NCI-H1105 treated with DMSO at 0.1 percent for 48 hours (cell line): ENCODE measurements around the gene CLDN4.
"Not testable (repeated sequence)": the region's sequence is repeated elsewhere in the genome, so short reads cannot be mapped to it uniquely, and the experiment has no call there.

Experiments
- DNase-seq: peaks from one replicate; lab custom pipeline; 2025; lab: John Stamatoyannopoulos, UW

Gene CLDN4

DNA sequence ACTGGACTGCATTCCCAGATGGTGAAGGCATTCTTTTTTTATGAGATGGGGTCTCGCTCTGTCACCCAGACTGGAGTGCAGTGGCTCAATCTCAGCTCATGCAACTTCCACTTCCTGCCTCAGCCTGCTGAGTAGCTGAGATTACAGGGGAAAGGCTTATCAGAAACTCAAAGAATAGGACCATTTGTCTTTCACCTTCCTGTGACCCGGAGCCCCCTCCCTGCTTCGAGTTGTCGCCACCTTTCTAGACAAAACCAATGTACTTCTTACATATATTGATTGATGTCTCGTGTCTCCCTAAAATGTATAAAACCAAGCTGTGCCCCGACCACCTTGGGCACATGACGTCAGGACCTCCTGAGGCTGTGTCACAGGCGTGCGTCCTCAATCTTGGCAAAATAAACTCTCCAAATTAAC is 13.3 kb downstream of the CLDN4 start:
- no peak for DNase-seq

DNA sequence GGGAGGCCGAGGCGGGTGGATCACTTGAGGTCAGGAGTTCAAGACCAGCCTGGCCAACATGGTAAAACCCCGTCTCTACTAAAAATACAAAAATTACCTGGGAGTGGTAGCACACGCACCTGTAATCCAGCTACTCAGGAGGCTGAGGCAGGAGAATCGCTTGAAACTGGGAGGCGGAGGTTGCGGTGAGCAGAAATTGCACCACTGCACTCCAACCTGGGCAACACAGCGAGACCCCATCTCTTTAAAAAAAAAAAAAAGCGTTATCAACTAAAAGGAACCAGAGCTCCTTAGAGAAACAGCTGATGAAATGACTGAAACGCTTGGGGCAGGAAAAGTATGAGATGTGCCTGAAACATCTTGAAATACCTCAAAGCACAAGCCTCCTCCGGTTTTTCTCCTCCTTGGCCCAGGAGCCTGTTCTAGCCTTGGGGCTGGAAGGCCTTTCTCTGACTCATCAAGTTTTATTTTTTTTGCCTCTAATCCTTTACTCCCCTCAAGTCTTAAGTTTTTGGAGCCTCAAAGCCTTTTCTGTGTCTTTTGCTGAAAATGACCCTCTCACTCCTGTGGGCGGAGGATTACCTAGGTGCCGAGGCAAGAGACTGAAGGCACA is 14.2 kb downstream of the CLDN4 start:
- DNase-seq = no peak

DNA sequence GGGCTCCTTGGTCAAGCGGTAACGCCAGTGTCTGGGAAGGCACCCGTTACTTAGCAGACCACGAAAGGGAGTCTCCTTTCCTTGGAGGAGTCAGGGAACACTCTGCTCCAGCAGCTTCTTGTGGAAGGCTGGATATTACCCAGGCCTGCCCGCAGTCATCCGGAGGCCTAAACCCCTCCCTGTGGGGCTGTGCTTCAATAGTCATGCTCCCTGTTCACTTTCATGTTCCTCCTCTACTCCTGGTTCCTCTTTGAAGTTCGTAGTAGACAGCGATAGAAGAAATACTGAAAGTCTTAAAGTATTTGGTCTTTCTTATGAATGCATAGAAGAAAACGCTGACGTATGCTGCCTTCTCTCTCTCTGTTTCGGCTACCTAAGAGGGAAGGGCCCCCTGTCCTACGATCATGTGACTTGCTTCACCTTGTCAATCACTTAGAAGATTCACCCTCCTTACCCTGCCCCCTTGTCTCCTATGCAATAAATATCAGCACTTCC is 15.0 kb downstream of the CLDN4 start:
- DNase-seq = not testable (repeated sequence)

DNA sequence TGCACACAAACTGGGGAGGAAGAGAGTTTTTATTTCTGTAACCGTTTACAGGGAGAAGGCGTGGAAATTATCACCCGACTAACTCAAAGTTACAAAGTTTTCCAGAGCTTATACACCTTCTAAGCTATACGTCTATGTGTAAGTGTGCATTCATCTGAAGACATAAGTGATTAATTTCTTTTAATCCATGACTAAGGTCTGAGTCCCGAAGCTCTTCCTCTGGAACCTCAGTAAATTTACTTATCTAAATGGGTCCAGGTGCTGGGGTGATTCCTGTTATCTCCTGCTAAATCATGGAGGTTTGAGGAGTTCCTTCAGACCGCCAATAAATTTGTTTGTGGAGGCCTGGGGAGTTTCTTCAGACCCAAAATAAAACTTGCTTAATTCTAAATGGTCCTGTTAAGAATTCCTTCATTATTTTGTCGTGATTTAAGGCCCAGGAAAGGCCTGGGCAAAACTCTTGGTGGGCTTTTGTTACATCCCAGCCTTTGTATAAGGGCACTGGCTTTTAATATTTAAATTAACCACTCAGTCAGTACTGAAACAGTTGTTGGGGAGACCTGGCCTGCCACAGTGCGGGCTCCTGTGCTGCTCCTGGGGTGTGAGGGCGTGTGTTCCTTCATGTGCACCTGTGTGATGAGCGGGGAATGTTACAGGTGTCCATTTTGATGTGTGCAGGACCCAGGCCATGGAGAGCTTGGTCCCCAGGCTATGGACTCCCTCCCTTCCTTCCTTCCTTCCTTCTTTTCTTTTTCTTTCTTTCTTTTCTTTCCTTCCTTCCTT is 17.3 kb downstream of the CLDN4 start:
- DNase-seq = no peak

DNA sequence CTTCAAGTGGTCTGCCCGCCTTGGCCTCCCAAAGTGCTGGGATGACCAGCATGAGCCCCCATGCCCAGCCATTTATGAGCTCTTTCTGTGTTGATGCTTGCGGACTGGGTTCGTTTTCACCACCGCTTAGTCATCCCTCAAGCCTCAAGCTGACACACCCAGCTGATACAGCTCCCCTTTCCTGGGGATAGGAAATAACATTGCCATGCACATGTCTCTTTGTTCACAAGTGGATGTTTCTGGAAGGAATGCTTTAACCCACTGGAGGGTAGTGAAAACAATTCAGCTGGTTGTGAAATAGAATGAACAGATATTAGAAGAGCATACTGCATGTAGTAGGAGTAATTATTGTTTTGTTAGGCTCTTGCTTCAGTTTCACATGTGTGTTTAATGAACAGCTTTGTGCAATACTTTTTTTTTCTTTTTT is 20.0 kb downstream of the CLDN4 start:
- DNase-seq = no peak

DNA sequence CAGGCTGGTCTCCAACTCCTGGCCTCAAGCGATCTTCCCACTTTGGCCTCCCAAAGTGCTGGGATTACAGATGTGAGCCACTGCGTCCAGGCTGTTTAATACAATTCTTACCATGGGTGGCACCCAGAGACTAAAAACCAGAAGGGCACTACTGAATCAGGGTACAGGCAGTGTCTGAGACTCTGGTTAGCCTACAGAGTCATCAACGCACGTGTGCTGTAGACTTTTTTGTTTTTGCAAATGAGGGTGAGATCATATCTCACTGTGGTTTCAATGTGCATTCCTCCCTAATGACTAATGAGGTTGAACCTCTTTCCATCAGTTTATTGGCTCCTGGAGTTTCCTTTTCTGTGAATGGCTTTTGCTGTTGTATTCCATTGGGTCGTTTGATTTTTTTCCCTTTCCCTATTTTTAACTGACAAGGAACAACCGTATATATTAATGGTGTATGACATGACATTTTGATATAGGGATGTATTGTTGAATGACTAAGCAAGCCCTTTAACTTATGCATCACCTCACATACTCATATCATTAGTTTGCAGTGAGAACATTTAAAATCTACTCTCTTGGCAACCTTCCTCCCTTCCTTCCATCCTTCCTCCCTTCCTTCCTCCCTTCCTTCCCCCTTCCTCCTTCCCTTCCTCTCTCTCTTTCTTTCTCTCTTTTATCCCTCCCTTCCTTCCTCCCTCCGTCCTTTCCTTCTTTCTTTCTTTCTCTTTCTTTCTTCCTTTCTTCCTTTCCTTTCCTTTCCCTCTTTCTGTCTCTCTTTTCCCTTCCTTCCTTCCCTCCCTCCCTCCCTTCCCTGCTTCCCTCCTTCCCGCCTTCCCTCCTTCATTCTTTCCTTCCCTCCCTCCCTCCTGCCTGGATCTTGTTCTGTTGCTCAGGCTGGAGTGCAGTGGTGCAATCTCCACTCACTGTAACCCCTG is 20.9 kb downstream of the CLDN4 start:
- DNase-seq = no peak

DNA sequence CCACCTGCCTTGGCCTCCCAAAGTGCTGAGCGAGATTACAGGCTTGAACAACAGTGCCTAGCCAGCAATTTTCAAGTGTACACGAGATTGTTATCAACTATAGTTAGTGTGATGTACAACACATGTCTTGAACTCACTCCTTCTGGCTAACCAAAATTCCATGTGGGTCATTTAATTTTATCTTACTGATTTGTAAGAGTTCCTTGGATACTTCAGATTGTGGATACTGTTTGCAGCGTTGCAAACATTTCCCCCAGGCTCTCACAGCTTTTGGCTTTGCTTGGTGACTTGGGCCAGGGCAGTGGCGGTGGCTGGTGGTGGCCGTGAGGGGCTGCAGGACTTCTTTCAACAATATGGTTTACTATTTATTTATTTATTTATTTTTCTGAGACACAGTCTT is 21.7 kb downstream of the CLDN4 start:
- DNase-seq = no peak

DNA sequence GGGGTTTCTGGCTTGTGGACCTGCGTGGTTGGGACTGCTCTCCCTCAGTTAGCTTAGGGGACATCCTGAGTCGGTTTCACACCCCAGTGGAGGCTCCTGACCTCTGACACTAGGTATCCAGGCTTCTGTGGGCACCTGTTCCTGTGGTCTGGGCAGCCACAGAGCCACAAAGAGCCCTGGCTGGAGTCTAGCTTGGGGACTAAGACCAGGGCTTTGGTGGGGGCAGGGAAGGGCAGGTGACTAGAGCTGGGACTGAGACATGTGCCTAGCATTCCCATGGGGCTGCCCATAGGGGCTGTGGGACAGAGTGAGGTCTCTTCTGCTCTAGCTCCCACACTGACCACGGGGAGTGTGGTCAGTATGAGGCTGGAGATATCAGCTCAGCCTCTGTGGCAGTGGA is 26.1 kb downstream of the CLDN4 start:
- no peak for DNase-seq

DNA sequence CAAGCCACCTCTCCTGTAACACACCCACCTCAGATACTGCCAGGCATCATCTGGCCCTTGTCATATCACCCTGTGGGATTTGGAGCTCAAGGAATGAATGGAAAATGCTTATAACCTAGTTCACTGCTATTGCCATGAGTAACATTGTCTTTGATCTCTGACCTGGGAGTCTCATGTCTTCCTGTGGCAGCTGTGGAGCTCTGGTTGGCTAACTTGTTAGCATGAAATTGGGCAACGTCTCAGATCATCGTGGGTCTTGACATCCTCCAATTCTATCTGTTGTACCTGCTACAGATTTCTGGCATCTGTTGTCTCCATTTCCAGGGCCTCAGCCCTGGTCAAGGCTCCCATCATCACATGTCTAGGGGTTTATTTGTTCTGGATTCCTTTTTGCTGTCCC is 28.0 kb downstream of the CLDN4 start:
- no peak for DNase-seq

DNA sequence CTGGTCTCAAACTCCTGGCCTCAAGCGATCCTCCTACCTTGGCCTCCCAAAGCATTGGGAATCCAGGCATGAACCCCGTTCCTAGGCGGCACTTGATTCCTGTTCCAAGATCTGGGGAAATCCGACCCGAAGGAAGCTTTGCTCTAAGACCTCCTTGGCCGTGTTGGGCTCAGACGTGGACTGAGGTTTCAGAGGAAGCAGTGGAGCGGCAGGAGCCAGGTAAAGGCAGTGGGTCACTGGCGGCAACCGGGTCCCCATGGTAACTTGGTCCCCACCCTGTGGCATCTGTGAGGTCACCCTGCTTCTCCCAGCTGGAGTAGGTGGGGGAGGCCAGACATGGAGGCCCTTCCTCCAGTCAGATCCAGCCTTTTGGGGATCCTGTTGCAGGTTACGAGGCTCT is 30.1 kb downstream of the CLDN4 start, which contains the start of gene TMEM270:
Gene TMEM270, plus strand, starts transcription at position 301 of the 400 bp plus-strand sequence. Its CDS starts 36 bp downstream, at position 337.
- no peak for DNase-seq

DNA sequence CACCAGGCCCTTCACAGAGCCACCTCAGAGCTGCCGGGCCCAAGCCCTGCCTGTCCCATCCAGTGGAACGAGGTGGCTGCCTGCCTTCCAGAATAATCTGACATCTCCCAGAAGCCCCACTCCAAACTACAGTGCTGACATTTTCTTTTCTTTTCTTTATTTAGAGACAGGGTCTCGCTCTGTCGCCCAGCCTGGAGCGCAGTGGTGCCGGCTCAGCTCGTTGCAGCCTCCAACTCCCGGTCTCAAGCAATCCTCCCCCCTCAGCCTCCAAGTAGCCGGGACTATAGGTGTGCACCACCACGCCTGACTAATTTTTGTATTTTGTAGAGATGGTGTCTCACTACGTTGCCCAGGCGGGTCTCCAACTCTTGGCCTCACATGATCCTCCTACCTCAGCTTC is 30.5 kb downstream of the CLDN4 start:
- DNase-seq = no peak

DNA sequence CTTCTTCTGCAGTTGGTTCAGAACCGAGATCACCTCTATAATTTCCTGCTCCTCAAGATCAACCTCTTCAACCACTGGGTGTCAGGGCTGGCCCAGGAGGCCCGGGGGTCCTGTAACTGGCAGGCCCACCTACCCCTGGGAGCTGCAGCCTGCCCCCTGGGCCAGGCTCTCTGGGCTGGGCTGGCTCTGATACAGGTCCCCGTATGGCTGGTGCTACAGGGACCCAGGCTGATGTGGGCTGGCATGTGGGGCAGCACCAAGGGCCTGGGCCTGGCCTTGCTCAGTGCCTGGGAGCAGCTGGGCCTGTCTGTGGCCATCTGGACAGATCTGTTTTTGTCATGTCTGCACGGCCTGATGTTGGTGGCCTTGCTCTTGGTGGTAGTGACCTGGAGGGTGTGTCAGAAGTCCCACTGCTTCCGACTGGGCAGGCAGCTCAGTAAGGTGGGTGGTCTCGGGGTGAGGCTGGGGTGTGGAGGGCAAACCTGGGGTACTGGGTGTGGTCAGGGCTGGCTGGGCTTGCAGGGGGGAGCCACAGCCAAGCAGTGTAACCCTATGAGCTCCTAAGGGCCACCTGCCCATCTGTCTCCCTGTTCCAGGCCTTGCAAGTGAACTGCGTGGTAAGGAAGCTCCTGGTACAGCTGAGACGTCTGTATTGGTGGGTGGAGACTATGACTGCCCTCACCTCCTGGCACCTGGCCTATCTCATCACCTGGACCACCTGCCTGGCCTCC is 34.4 kb downstream of the CLDN4 start:
- DNase-seq = no peak

DNA sequence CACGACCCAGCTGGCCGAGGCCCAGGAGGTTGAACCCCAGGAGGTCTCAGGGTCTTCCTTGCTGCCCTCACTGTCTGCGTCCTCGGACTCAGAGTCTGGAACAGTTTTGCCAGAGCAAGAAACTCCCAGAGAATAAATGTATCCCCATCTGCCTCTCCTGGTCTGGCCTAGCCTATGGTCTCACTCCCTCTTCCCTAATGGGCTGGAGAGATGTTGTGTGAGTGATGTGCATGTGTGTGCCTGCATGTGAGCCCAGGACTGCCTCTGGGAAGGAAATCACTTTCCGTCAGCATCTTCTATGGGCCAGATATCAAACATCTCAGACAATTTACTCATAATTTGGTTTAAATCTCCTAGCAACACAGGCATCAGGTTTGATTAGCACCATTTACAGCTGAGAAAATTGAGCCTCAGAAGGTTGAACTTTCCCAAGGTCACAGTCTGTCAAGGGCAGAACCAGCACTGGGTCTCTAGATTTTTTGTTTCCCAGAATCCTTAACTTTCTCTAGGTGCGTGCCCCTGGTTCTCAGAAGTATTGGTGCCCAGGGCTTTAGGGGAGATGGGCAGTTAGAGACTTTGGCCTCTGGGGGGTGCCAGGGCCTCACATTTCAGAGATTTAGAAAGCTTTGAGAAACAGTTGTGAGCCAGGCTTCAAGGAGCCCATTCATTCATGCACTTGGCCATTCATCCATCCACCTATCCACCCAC is 35.1 kb downstream of the CLDN4 start:
- peak; percentile 13 for DNase-seq

DNA sequence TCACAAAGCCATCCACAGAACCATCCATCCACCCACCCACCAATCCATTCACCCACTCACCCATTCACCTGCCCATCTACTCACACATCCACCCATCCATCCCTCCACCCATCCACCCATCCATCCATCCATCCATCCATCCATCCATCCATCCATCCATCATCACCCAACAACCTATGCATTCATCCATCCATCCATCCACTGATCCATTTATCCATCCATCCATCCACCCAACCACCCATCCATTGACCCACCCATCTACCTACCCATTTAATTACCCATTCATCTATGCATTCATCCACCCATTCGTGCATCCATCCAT is 35.6 kb downstream of the CLDN4 start:
- no peak for DNase-seq

DNA sequence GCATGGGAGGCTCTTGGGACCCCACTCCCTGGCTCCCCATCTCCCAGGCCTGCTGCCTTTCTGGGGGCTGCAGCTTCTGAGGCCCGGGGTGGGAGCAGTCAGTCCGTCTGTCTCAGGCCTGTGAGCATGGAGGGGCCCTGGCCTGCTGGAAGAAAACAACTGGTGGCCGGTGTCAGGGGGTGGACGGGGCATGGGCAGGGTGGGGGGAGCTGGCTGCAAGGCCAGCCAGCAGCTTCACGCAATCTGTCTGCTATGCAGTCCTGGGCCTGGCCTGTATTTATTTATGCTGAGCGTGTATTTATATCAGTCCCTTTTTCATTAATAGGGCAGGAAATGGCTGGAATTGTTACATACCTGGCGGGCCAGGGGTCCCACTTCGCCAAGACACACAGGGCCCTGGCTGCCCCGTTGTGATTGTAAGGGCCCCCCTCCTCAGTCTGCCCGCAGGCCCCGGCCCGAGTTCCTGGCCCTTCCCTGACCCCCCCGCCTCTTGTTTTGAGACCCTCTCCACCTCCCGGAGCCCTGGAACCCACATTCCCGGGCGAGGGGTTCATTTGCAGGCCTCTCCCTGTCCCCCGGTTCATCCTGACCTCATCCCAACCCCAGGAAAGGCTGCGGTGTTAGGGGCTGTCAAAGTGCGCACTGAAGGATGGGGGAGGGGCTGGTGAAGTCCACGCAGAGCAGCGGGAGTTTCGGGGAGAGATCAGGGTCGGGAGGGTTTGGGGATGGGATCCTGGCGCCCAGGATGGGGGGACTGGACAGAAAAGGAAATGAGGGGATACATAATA is 38.4 kb downstream of the CLDN4 start:
- DNase-seq = no peak

DNA sequence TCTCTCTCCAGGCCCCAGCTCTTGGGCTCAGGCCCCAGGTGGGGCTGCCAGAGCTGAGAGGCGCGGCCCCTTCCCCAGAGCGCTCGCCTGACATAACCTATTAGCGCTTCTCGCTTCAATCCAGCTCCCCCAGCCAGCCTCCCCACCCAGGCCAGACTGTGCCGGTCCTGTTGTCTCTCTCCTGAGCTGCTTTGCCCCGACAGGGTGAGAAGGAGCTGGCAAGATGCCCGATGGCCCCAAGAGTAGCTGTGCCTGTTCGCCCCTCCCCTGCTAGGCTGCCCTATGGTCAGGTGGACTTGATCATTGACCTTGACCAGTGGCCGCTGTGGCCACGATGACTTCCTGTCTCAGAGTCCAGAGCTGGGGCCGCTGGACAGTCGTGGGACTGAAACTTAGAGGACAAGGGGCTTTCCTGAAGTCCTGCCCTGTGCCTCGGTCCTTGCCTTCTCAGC is 39.3 kb downstream of the CLDN4 start:
- no peak for DNase-seq

DNA sequence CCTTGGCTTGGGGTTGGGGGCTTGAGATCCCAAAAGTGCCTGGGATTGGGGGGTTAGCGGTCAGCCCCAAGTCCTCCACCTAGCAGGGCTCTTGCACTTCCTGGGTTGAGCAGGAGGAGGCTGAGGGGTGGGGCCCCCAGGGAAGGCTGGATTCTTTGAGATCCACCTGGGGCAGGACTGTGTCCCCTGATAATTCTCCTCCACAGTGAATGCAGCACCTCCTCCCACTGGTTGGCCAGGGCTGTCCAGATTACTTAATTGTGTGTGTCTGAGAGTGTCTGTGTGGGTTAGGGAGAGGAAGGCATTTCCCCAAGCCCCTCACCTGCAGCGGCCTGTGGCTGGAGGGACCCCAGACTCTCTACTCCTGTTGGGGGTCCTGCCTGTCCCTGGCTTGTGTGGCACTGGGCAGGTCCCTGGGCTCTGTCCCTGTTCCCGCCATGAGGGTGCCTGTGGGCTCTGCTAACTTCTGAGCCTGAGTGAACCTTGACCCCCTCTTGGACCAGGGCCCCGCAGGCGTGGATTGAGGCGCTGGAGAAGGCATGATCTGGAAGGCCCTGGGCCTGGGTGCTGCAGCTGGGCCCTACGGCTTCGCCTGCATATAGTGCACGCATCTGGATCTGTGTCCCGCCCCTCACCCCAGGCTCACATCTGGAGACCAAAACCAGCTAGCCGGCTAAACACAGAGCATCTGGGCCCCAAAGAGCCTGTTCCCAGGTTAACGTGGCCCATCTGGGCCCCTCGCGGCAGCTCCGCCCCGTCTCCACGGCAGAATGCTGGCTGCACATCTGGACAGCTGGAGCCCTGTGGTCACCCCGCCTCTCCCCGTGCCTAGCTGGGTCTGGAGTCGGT is 40.6 kb downstream of the CLDN4 start:
- no peak for DNase-seq

DNA sequence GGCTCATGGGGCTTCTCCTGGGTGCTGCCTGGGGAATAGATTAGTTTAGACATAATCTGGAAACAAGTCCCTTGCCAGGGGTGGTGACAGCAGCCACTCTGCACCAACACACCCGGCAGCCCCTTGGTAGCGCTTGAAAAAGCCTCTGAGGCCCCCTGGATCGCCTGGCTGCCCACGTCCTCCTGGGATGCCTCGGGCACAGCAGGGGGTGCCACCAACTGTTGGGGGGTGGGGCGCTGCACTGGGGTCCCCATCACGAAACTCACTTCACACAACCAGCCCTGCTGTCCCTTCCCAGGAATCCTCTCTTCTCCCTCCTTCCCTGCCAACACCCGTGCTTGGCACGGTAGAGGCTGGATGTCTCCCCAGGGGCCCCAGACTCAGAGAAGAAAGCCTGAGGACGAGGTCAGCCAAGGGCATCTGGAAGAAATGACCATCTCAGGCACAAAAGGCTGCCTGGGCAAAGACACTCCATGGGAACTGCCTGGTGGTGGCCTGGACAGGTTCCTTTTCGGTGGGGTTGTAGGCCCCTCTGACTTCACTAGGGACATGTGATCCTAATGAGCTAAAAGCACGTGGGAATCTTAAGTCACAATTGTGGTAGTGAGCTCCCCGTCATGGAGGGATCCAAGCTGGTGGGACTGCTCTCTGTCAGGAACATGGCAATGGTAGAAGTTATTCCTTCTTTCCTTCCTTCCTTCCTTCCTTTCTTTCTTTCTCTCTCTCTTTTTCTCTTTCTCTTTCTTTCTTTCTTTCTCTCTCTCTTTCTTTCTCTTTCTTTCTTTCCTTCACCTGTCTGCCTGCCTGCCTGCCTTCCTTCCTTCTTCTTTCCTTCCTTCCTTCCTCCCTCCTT is 41.5 kb downstream of the CLDN4 start:
- DNase-seq = no peak
